ENCODE data around the gene CNTNAP5. TPM values are rescaled to one million over a fixed set of nuclear protein-coding genes. Genes with fewer than 3 reads are reported as not detected.

CNTNAP5 gene
- total RNA-seq, 1 donor from 2014 or later, result 0.56 TPM

- DNase-seq (ENCODE audit: low read depth, low spot score), result no peak
- peaks cover 2% of the 10 kb centered on the region for H3K27me3 Mint-ChIP-seq (ENCODE audit: low read depth)
- H3K36me3 Mint-ChIP-seq (ENCODE audit: low read depth), result no peaks in the 10 kb centered on the region
- no peak overlapping the region for H3K27ac Mint-ChIP-seq (ENCODE audit: unreplicated experiment)
- no peak for TF ChIP-seq CTCF (conservative IDR thresholded peaks at IDR 0.05)
- no peaks in the 10 kb centered on the region for H3K4me1 Mint-ChIP-seq
- no peaks in the 10 kb centered on the region for H3K9me3 Mint-ChIP-seq
- no peak overlapping the region for H3K4me3 Mint-ChIP-seq
These were observed 546.7 kb downstream of the CNTNAP5 start for GRCh38 chr2:124571836-124572235.

GRCh38 chr2:124572934-124573634, 548.0 kb downstream of the CNTNAP5 start:
- peaks cover 2% of the 10 kb centered on the region for H3K27me3 Mint-ChIP-seq (ENCODE audit: low read depth)
- H3K36me3 Mint-ChIP-seq (ENCODE audit: low read depth), result no peaks in the 10 kb centered on the region
- H3K4me1 Mint-ChIP-seq, result no peaks in the 10 kb centered on the region
- no peak overlapping the region for H3K4me3 Mint-ChIP-seq
- peaks cover 3% of the 10 kb centered on the region for H3K9me3 Mint-ChIP-seq
- no peak overlapping the region for H3K27ac Mint-ChIP-seq (ENCODE audit: unreplicated experiment)
- DNase-seq (ENCODE audit: low read depth, low spot score), result no peak
- TF ChIP-seq CTCF (conservative IDR thresholded peaks at IDR 0.05), result no peak

- Mint-ChIP-seq H3K36me3 (ENCODE audit: low read depth) (no peaks in the 10 kb centered on the region), H3K4me1 (no peaks in the 10 kb centered on the region), H3K4me3 (no peak overlapping the region), H3K27ac (ENCODE audit: unreplicated experiment) (no peak overlapping the region), H3K9me3 (peaks cover 3% of the 10 kb centered on the region), H3K27me3 (ENCODE audit: low read depth) (no peaks in the 10 kb centered on the region)
- no peak for DNase-seq (ENCODE audit: low read depth, low spot score)
- TF ChIP-seq CTCF (conservative IDR thresholded peaks at IDR 0.05), result no peak
These were observed 550.4 kb downstream of the CNTNAP5 start for GRCh38 chr2:124575497-124575896.

DNA sequence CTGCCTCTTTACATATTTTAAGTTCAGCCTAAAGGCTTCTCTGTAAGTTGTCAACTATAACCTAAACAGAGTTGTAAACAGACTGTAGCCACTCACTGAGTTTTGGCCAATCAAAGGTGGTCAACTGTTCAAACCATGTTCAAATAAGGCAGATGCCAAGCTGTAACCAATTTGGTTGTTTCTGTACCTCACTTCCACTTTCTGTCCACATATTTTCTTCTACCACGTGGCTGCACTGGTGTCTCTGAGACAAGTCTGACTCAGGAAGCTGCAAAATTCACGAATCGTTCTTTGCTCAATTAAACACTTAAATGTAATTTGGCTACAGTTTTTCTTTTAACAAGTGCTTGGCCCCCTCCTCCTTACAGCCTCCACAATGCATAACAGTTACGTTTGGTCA, 555.2 kb downstream of the CNTNAP5 start:
- Mint-ChIP-seq H3K27me3 (ENCODE audit: low read depth) (no peaks in the 10 kb centered on the region), H3K4me3 (no peak overlapping the region), H3K36me3 (ENCODE audit: low read depth) (no peaks in the 10 kb centered on the region), H3K4me1 (peaks cover 3% of the 10 kb centered on the region), H3K27ac (ENCODE audit: unreplicated experiment) (no peak overlapping the region), H3K9me3 (peaks cover 3% of the 10 kb centered on the region)
- no peak for TF ChIP-seq CTCF (conservative IDR thresholded peaks at IDR 0.05)
- no peak for DNase-seq (ENCODE audit: low read depth, low spot score)

GRCh38 chr2:124582387-124582786, 557.3 kb downstream of the CNTNAP5 start:
- H3K9me3 Mint-ChIP-seq, result peaks cover 3% of the 10 kb centered on the region
- DNase-seq (ENCODE audit: low read depth, low spot score), result no peak
- H3K4me1 Mint-ChIP-seq, result peaks cover 6% of the 10 kb centered on the region
- H3K4me3 Mint-ChIP-seq, result no peak overlapping the region
- H3K27me3 Mint-ChIP-seq (ENCODE audit: low read depth), result no peaks in the 10 kb centered on the region
- no peak for TF ChIP-seq CTCF (conservative IDR thresholded peaks at IDR 0.05)
- no peak overlapping the region for H3K27ac Mint-ChIP-seq (ENCODE audit: unreplicated experiment)
- no peaks in the 10 kb centered on the region for H3K36me3 Mint-ChIP-seq (ENCODE audit: low read depth)
